SK-N-SH treated with all-trans-retinoic acid at 6 μM for 48 hours (cell line): ENCODE measurements around the gene ARHGEF16.

Experiments
- ARNTL ChIP-seq: fragments of 450-650 bp; formaldehyde crosslinking; IDR thresholded peaks from 2 replicates; pipeline ENCODE4 v1.5.0; 2020; ENCODE audit warnings: low read depth, mild to moderate bottlenecking, moderate library complexity, borderline replicate concordance
- GLIS3 ChIP-seq: fragments of 250-450 bp; sonication (Bioruptor Pico); IDR thresholded peaks from 2 replicates; pipeline ENCODE4 v1.5.0; 2020; ENCODE audit warnings: mild to moderate bottlenecking, moderate library complexity
- PPARA ChIP-seq: fragments of 250-450 bp; sonication (Bioruptor Pico); IDR thresholded peaks from 2 replicates; pipeline ENCODE4 v1.5.0; 2020; ENCODE audit warnings: mild to moderate bottlenecking, borderline replicate concordance
- RARB ChIP-seq: fragments of 250-450 bp; sonication (Bioruptor Pico); IDR thresholded peaks from 2 replicates; pipeline ENCODE4 v1.8.0; 2021; ENCODE audit warnings: mild to moderate bottlenecking, moderate library complexity
- TCF4 ChIP-seq: fragments of 250-450 bp; sonication (Bioruptor Pico); IDR thresholded peaks from 2 replicates; pipeline ENCODE4 v1.8.0; 2021; ENCODE audit warnings: mild to moderate bottlenecking, moderate library complexity, borderline replicate concordance
- TOX ChIP-seq: fragments of 250-450 bp; sonication (Bioruptor Pico); IDR thresholded peaks from 2 replicates; pipeline ENCODE4 v1.8.0; 2021; ENCODE audit warnings: mild to moderate bottlenecking, moderate library complexity, borderline replicate concordance
- ZC3H10 ChIP-seq: fragments of 250-450 bp; sonication (Bioruptor Pico); IDR thresholded peaks from 2 replicates; pipeline ENCODE4 v1.5.1; 2021; ENCODE audit warnings: mild to moderate bottlenecking, moderate library complexity
- ZNF565 ChIP-seq: fragments of 450-650 bp; formaldehyde crosslinking; conservative IDR thresholded peaks from 2 replicates; pipeline ENCODE4 v1.5.0; 2020; ENCODE audit warnings: low read depth, mild to moderate bottlenecking, moderate library complexity
- ZNF70 ChIP-seq: fragments of 450-650 bp; formaldehyde crosslinking; IDR thresholded peaks from 2 replicates; pipeline ENCODE4 v1.5.0; 2020; ENCODE audit warnings: mild to moderate bottlenecking, moderate library complexity
- ZNF8 ChIP-seq: fragments of 450-650 bp; formaldehyde crosslinking; IDR thresholded peaks from 2 replicates; pipeline ENCODE4 v1.5.0; 2020; ENCODE audit warnings: mild to moderate bottlenecking, moderate library complexity
- TF ChIP-seq, protein P1 (sequence below): fragments of 250-450 bp; sonication (Bioruptor Pico); IDR thresholded peaks from 2 replicates; pipeline ENCODE4 v1.5.1; 2020; ENCODE audit warnings: low read depth, mild to moderate bottlenecking, moderate library complexity
- TF ChIP-seq, protein P2 (sequence below): fragments of 250-450 bp; sonication (Bioruptor Pico); IDR thresholded peaks from 2 replicates; pipeline ENCODE4 v1.8.0; 2021; ENCODE audit warnings: low read depth, mild to moderate bottlenecking, moderate library complexity, borderline replicate concordance

GRCh38 chr1:3522564-3523265, 68.2 kb downstream of the ARHGEF16 start:
- TF ChIP-seq ZNF8 (CRISPR knock-in tag), result no peak
- no peak for TF ChIP-seq GLIS3 (CRISPR knock-in tag)
- no peak for TF ChIP-seq TCF4 (CRISPR knock-in tag)
- TF ChIP-seq ZC3H10, result no peak
- TF ChIP-seq TOX, result no peak
- TF ChIP-seq, protein P1, sequence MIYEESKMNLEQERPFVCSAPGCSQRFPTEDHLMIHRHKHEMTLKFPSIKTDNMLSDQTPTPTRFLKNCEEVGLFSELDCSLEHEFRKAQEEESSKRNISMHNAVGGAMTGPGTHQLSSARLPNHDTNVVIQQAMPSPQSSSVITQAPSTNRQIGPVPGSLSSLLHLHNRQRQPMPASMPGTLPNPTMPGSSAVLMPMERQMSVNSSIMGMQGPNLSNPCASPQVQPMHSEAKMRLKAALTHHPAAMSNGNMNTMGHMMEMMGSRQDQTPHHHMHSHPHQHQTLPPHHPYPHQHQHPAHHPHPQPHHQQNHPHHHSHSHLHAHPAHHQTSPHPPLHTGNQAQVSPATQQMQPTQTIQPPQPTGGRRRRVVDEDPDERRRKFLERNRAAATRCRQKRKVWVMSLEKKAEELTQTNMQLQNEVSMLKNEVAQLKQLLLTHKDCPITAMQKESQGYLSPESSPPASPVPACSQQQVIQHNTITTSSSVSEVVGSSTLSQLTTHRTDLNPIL (CRISPR knock-in tag), result no peak
- no peak for TF ChIP-seq RARB (CRISPR knock-in tag)
- TF ChIP-seq ZNF565, result no peak
- no peak for TF ChIP-seq PPARA (CRISPR knock-in tag)
- TF ChIP-seq ARNTL (CRISPR knock-in tag), result no peak
- no peak for TF ChIP-seq ZNF70 (CRISPR knock-in tag)
- TF ChIP-seq, protein P2, sequence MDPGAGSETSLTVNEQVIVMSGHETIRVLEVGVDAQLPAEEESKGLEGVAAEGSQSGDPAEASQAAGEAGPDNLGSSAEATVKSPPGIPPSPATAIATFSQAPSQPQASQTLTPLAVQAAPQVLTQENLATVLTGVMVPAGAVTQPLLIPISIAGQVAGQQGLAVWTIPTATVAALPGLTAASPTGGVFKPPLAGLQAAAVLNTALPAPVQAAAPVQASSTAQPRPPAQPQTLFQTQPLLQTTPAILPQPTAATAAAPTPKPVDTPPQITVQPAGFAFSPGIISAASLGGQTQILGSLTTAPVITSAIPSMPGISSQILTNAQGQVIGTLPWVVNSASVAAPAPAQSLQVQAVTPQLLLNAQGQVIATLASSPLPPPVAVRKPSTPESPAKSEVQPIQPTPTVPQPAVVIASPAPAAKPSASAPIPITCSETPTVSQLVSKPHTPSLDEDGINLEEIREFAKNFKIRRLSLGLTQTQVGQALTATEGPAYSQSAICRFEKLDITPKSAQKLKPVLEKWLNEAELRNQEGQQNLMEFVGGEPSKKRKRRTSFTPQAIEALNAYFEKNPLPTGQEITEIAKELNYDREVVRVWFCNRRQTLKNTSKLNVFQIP, result no peak
